Mammary epithelial cell (primary cell): ENCODE measurements around the gene CAPRIN2.

ENCODE experiments used
- EZH2 ChIP-seq: IDR thresholded peaks from 2 replicates; pipeline ENCODE4 v1.6.1; 2012; ENCODE audit warnings: low read length, inconsistent platforms, borderline replicate concordance
- TF ChIP-seq, protein P1 (sequence below), 2 donors: IDR thresholded peaks in 1 of 2; conservative IDR thresholded peaks in 1 of 2; 2 replicates each; pipeline ENCODE4 v1.5.1; 2011 to 2012; ENCODE audit warnings: inconsistent platforms in 2 of 2, low read length in 2 of 2, mild to moderate bottlenecking in 2 of 2, control low read depth in 1 of 2, low read depth in 1 of 2; ENCODE audit not compliant: insufficient read depth in 1 of 2; ENCODE audit errors: extremely low read depth in 1 of 2

DNA sequence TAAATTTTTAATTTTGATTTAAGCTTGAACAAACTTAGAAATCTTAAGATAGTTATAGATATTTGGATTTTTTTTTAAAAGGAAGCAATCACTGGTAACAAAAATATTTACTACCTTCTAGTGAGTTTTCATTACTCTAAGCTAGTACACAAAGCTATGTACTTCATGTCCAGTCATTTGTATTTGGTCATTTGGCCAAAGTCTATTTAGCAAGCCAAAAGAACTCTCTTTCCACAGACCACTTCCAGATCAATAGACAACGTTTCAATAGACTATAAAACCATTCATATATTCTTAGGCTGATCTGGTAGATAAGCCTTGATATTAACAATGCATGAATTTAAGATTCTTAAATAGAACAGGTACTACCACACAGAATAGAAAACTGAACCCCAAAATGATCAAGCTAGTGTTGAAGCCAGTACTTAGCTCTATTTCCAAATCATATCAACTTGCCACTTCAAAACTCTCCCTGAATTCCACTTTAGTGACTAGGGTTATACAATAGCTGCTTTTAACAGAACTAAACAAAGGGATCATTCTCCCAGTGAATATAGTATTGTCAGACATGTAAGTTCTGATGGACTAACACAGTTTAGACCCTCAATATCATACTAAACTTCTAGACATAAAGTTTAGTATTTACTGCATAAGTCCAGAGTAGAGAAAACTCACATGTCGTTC lies 21.7 kb downstream of the CAPRIN2 start:
- TF ChIP-seq, protein P1, sequence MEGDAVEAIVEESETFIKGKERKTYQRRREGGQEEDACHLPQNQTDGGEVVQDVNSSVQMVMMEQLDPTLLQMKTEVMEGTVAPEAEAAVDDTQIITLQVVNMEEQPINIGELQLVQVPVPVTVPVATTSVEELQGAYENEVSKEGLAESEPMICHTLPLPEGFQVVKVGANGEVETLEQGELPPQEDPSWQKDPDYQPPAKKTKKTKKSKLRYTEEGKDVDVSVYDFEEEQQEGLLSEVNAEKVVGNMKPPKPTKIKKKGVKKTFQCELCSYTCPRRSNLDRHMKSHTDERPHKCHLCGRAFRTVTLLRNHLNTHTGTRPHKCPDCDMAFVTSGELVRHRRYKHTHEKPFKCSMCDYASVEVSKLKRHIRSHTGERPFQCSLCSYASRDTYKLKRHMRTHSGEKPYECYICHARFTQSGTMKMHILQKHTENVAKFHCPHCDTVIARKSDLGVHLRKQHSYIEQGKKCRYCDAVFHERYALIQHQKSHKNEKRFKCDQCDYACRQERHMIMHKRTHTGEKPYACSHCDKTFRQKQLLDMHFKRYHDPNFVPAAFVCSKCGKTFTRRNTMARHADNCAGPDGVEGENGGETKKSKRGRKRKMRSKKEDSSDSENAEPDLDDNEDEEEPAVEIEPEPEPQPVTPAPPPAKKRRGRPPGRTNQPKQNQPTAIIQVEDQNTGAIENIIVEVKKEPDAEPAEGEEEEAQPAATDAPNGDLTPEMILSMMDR (conservative IDR thresholded peaks at IDR 0.05 in 1 of 2, IDR thresholded peaks at IDR 0.05 in 1 of 2; ENCODE audit: extremely low read depth in 1 of 2, insufficient read depth in 1 of 2, low read depth in 1 of 2, low read length in 2 of 2) = no peak
- no peak for TF ChIP-seq EZH2
